Fibroblast of skin of right biceps (primary cell): Measurements from ENCODE around the gene CD70.
A peak's percentile ranks its signal among the peaks of the same experiment; 100 is the strongest.
"Not testable (repeated sequence)": the region's sequence is repeated elsewhere in the genome, so short reads cannot be mapped to it uniquely, and the experiment has no call there.

Source experiments
- DNase-seq: peaks from one replicate; pipeline ENCODE4 v3.0.0-alpha.2; 2013

Gene CD70, protein sequence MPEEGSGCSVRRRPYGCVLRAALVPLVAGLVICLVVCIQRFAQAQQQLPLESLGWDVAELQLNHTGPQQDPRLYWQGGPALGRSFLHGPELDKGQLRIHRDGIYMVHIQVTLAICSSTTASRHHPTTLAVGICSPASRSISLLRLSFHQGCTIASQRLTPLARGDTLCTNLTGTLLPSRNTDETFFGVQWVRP

DNA sequence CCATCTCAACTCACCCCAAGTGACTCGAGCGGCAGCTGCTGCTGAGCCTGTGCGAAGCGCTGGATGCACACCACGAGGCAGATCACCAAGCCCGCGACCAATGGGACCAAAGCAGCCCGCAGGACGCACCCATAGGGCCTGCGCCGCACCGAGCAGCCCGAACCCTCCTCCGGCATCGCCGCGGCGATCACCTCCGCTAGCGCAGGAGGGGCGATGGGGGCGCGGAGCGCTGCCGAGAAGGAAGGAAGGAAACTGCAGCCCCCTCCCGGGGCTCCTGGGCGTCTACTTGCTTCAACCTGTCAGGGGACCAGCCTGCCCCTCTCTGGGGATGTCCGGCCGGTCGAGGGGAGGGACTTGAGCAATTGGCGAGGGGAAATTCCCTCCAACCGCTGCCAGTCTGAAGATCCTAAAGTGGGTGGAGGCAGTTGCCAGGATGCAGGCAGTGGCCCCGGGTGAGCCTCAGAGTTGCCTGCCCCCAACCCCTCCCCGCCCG lies at the start of gene CD70:
Gene CD70, minus strand, starts transcription at position 324 of the 493 bp plus-strand sequence. Its CDS starts 148 bp downstream, at position 176.
- DNase-seq, result no peak

DNA sequence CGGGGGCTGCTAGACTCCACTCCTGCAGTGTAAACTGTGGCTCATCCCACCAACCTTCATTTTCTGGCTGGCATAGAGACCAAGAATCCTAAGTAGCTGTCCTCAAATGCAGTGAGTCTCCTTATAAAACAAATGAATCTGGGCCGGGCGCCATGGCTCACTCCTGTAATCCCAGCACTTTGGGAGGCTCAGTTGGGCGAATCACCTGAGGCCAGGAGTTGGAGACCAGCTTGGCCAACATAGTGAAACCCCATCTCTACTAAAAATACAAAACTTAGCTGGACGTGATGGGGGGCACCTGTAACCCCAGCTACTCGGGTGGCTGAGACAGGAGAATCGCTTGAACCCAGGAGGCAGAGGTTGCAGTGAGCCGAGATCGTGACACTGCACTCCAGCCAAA lies 49.4 kb upstream of the CD70 start:
- DNase-seq, result not testable (repeated sequence)

DNA sequence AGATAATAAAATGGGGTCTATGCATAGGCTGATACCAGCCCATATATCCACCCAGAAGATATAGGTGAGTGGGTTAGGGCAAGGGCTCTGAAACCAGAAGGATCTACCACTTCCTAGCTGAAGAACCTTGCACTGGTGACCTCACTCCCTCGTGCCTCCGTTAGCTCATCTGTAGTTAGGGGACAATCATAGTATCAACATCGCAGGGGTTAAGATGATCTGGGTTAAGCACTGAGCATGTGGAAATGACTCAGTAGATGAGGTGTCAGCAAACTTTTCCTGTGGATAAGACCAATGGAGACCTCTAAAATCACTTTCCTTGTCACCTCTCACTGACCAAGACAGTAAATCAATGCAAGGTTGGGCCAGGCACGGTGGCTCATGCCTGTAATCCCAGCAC lies 48.5 kb upstream of the CD70 start:
- DNase-seq, result no peak

DNA sequence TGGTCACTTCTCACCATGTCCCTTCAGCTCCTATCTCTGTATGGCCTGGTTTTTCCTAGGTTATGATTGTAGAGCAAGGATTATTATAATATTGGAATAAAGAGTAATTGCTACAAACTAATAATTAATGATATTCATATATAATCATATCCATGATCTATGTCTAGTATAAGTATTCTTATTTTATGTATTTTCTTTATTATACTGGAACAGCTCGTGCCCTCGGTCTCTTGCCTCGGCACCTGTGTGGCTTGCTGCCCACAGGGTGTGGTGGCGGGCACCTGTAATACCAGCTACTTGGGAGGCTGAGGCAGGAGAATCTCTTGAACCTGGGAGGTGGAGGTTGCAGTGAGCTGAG lies 42.5 kb upstream of the CD70 start:
- not testable (repeated sequence) for DNase-seq

DNA sequence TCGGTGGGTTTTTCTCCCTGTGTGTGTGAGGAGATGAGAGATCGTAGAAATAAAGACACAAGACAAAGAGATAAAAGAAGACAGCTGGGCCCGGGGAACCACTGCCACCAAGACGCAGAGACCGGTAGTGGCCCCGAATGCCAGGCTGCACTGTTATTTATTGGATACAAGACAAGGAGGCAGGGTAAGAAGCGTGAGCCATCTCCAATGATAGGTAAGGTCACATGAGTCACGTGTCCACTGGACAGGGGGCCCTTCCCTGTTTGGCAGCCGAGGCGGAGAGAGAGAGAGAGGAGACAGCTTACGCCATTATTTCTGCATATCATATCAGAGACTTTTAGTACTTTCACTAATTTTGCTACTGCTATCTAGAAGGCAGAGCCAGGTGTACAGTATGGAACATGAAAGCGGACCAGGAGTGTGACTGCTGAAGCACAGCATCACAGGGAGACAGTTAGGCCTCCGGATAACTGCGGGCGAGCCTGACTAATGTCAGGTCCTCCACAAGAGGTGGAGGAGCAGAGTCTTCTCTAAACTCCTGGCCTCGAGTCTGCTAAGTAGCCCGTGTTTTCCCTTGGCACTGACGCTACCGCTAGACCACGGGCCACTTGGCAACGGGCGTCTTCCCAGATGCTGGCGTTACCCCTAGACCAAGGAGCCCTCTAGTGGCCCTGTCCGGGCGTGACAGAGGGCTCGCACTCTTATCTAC lies 42.0 kb upstream of the CD70 start:
- peak; percentile 63 for DNase-seq

DNA sequence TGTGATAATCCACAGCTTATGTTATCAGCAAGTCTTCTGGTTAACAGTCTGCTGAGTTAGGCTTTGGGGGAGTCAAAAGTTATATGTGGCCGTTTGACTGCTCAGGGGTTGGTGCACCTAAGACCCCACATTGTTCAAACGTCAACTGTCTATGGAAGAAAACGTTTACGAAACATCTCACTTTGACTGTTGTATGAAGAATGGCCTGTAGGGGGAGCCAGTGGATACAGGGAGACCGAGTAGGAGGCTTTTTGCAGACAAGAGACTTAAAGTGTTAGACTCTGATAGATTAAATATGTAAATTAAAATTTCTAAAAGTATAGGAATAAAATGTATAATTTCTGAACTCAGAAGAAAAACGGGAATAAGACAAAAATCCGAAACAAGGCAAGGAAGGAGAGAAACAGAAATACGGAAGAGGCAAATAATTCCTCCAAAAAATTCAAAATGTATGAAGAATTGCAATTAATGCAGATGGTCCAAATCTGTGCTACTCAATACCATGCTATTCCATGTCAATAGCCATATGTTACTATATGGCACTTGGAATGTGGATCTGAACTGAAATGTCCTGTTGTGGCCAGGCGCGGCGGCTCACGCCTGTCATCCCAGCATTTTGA lies 41.2 kb upstream of the CD70 start:
- peak; percentile 67 for DNase-seq

DNA sequence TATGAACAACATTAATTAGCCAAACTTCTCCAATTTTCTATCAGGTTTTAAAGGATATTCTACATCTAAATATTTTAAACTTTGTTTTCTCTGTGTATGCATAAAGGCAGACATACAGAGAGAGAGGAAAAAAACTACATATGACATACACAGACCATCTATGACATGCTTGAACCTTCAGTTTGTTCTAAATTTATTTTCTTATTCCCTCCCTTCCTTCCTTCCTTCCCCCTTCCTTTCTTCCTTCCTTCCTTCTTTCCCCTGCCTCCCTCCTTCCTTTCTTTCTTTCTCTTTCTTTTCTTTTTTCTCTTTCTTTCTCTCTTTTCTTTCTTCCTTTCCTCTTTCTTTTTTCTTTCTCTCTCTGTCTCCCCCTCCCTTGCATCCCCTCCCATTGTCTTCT lies 35.8 kb upstream of the CD70 start:
- no peak for DNase-seq

DNA sequence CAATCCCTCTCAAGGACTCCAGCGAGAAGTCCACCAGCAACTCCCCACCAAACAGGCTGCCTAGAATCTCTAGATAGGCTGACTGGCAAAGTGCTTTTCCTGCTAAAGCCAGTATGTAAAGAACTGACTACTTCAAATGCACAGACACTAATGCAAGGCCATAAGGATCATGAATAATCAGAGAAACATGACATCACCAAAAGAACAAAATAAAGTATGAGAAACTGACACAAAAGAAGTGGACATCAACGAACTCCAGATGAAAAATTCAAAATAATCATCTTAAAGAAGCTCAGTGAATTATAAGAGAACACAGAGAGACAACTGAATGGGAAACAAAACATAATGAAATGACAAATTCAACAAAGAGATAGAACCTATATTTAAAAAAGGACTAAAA lies 26.4 kb upstream of the CD70 start:
- DNase-seq, result no peak

DNA sequence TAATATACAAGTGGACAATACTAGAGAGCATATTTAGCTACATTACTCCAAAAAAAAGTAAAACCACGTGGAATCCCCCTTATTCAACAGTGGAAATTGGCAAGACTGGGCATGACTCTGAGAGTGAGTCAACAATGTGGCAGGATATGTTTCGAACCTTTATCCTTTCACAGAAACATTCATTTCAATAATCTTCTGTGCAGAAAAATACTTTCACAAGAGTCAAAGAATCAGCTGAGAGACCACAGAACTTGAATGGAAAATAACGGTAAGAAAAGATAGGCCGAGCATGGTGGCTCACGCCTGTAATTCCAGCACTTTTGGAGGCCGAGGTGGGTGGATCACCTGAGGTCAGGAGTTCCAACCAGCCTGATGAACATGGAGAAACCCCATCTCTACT lies 25.1 kb upstream of the CD70 start:
- DNase-seq, result peak; percentile 53

DNA sequence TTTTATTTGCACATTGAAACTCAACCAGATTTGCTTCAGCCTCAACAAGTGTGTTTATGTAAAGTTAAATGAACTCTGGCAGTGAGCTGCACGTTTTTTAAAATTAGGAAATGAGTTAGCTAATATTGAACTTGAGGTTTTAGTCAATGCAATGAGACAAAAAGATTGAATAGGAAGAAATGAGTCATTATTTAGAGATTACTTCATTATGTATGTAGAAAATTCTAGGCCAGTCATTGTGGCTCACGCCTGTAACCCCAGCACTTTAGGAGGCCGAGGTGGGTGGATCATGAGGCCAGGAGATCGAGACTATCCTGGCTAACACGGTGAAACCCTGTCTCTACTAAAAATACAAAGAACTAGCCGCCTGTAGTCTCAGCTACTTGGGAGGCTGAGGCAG lies 22.8 kb upstream of the CD70 start:
- DNase-seq, result peak; percentile 59

DNA sequence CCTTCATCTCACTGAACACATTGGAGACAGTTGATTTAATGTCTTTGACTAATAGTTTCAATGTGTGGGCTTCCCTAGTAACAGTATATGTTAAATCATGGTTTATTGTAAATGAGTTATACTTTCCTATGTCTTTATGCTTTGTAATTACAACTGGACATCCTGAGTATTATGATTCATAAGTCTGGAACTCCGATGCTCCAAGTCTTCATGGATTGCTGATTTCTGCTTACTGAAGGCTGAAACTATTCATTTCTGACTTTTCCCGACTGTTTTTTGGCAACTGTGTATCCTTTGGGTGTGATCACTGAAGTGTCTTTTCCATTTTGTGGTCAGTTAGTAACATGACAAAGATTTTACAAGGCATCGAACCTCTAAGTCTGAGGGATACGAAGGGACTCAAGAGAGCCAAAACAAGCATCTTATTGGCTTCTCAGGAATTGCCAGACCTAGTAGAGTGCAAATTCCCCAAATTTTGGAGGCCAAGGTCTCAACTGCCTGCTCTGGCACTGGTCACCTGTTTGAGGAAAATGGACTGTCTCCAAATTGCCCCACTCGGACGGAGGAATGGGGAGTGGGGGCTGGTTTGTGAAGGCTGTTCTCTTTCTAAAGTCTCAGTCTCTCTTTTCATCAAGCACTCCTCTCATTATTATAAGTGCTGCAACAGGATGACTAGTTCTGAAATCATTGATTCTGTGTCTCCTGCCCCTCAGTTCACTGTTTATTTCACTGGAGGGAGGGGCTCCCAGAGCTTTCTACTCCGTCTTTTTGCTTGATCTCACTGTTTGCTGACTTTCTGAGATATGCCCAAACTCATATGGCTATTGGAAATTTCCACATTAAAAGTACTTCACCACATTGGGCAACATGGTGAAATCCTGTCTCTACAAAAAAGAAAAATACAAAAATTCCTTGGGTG lies 20.2 kb upstream of the CD70 start:
- peak; percentile 100 for DNase-seq

DNA sequence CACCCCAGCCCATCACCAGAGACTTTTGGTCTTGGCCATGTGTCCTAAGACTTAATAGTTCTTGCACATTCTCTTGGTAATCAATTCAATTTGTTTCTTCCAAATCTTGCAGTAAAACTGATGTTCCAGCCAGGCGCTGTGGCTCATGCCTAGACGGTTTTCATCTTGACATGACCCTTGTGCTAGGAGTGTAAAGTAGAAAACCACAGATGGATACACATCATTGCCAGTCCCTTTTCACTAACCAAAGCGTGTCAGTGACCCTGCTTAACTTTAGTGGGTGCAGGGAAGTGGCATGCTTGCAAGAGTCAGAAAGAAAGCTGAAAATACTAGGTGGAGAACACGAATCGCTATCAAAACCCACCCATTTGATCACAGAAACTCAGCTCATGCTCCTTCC lies 18.0 kb upstream of the CD70 start:
- no peak for DNase-seq

DNA sequence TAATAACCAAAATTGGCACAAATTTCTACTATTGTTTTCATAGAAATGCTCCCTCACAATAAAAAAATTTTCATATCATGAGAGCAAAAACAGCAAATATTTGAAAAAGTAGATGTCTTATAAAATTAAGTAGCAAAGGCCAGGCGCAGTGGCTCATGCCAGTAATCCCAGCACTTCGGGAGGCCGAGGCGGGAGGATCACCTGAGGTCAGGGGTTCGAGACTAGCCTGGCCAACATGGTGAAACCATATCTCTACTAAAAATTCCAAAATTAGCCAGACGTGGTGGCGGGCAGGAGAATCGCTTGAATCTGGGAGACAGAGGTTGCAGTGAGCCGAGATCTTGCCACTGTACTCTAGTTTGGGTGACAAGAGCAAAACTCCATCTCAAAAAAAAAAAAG lies 17.2 kb upstream of the CD70 start:
- DNase-seq, result not testable (repeated sequence)

DNA sequence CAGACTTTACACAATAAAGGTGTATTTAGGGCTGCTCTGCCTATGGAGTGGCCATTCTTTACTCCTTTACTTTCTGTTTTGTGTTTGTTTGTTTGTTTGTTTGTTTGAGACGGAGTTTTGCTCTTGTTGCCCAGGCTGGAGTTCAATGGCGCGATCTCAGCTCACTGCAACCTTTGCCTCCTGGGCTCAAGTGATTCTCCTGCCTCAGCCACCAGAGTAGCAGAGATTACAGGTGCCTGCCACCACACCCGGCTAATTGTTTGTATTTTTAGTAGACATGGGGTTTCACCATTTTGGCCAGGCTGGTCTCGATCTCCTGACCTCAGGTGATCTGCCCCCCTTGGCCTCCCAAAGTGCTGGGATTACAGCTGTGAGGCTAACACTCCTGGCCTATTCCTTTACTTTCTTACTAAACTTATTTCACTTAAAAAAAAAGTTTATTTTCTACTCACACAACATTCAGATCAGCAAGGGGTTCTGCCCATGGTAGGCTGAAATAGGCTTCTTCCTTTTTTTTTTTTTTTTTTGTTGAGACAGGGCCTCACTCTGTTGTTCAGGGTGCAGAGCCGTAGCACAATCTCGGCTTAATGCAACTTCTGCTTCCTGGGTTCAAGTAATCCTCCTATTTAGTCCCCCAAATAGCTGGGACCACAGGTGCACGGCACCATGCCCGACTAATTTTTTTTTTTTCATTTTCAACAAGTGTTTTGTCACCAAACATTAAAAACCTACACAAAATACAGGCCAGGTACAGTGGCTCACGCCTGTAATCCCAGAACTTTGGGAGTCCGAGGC lies 15.5 kb upstream of the CD70 start:
- DNase-seq, result not testable (repeated sequence)

DNA sequence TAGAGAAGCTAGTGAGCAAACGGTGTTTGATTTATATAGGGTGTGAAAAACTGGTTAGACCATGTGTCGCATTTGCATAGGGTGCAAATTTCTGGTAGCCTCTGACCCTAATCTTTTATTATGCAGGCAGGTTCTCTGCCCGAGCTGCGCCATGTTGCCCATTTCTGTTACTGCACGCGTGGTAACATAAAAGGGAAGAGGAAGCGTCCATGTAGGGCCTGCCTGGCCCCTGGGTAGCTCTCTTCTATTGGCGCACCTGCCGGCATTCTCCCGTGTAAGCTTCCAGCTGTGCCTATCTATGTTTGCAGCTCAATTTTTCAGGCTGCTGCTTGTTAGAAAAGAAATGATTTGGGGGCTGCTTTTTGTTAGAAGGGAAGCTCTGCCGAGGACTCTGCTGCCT lies 14.0 kb upstream of the CD70 start:
- DNase-seq, result no peak

DNA sequence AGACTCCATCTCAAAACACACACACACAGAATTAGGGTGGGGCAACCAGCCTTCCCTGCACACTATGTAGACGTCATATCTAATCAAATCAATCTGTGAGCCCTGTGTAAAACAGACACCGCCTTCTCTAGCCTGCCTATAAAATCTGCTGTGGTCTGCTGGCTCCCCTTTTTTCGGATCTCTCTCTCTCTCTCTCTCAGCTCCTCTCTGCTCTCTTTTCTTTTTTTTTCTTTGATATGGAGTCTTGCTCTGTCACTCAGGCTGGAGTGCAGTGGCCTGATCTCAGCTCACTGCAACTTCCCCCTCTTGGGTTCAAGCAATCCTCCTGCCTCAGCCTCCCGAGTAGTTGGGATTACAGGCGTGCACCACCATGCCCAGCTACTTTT lies 11.8 kb upstream of the CD70 start:
- DNase-seq, result no peak

DNA sequence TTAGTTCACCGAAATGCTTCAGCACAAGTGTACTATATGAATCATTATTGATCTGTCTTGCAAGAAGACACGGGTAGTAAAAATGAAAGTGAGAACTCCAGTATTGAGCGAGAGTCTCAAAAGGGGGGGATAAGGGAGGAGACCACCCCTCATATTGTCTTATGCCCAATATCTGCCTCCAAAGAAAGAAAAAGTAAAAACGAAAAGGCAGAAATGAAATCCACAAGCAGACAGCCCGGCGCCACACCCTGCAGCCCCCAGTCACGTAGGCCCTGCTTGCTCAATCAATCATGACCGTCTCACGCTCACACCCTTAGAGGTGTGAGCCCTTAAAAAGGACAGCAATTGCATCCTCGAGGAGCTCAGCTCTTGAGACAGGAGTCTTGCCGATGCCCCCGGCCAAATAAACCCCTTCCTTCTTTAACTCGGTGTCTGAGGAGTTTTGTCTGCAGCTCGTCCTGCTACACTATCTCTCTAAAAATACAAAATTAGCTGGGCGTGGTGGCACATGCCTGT lies 10.6 kb upstream of the CD70 start:
- DNase-seq, result not testable (repeated sequence)

DNA sequence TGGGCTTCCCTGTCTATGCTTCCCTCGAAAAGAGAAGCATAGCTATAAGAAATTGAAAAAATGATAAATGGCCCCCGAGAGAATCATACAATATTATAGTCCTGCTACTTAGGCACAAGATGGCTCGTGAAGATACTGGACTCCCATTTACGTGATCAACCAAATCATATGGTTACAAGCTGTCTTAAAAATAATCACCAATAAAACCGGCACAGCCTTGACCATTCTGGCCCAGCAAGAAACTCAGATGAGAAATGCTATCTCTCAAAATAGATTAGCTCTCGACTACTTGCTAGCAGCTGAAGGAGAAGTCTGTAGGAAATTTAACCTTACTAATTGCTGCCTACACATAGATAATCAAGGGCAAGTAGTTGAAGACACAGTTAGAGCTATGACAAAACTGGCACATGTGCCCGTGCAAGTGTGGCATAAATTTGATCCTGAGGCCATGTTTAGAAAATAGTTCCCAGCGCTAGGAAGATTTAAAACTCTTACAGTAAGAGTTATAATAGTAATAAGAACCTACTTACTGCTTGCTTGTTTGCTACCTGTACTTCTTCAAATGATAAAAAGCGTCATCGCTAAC lies 10.1 kb upstream of the CD70 start:
- not testable (repeated sequence) for DNase-seq

DNA sequence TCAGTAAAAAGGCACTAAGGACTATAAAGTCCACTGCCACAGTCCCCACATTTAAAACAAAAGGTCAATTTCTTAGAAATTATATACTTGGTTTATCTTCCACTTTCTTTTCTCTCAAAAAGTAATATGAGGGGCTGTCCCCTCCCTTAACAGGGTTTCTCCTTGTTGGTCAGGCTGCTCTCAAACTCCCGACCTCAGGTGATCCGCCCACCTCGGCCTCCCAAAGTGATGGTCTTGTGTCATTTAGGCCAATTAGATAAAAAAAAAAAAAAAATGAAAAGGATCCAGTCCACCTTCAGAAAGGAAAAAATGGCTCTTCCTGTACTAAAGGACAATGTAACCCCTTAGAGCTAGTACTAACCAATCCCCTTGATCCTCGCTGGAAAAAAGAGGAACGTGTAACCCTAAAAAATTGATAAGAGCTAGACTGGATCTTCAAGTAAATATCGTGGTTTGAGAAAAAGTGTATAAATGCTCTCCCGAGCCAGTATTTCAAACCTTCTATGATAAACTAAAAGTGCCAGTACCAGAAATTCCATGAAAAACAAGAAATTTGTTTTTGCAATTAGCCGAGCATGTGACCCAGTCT lies 9.0 kb upstream of the CD70 start:
- no peak for DNase-seq

DNA sequence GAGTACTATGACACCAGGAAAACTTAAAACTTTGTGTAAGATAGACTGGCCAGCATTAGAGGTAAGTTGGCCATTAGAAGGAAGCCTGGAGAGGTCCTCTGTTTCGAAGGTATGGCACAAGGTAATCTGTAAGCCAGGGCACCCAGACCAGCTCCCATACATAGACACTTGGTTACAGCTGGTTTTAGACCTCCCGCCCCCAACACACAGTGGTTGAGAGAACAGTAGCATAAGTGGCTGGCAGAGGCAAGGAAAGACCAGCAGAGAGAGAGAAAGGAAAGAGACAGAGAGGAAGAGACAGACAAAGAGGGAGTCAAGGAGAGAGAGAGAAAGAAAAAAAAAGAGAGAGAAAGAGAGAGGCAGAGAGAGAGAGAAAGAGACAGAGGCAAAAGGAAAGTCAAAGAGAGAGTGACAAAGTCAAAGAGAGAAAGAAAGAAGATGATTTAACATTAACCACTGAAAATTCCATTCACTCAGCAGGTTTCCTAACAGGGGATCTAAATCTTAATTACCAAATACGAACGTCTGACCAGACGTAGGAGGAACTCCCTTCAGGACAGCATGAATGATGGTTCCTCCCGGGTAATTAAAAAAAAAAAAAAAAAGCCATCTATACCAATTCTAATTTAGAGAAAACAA lies 7.4 kb upstream of the CD70 start:
- not testable (repeated sequence) for DNase-seq
